Sigmoid colon (tissue), 4 donors: ENCODE data around the gene NSG2.

ENCODE experiments used
- EP300 ChIP-seq, 4 donors: sonication (generic); formaldehyde crosslinking; IDR thresholded peaks; one replicate each; pipeline ENCODE4 v1.6.1; 2017; ENCODE audit warnings: antibody characterized with exemption in 4 of 4
- TF ChIP-seq, protein P1 (sequence below), 4 experiments: fragments of 450-650 bp in 3 of 4; fragments of 200-600 bp in 1 of 4; IDR thresholded peaks; one replicate each; pipeline ENCODE4 v1.5.1; 2016 to 2019; ENCODE audit warnings: antibody characterized with exemption in 4 of 4, mild to moderate bottlenecking in 3 of 4, moderate library complexity in 2 of 4

DNA sequence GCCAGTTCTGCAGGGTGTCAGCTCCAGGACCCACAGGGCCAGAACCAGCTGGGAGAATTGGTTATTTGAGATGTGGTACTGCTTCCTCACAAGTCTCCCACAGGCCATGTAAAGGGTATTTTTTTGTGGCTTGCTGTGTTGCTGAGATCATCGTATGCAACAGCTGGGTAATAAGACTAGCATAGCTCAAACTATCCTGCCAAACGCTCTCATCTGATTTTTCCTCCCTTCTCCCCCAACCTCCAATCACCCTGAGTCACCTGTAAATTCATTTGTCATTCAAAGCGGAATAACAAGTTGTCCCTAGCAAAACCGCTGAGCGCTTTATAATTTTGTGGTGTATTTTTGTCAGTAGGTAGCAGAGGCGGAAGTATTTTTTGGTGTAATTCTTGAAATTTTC lies 63.2 kb downstream of the NSG2 start:
- TF ChIP-seq, protein P1, sequence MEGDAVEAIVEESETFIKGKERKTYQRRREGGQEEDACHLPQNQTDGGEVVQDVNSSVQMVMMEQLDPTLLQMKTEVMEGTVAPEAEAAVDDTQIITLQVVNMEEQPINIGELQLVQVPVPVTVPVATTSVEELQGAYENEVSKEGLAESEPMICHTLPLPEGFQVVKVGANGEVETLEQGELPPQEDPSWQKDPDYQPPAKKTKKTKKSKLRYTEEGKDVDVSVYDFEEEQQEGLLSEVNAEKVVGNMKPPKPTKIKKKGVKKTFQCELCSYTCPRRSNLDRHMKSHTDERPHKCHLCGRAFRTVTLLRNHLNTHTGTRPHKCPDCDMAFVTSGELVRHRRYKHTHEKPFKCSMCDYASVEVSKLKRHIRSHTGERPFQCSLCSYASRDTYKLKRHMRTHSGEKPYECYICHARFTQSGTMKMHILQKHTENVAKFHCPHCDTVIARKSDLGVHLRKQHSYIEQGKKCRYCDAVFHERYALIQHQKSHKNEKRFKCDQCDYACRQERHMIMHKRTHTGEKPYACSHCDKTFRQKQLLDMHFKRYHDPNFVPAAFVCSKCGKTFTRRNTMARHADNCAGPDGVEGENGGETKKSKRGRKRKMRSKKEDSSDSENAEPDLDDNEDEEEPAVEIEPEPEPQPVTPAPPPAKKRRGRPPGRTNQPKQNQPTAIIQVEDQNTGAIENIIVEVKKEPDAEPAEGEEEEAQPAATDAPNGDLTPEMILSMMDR (IDR thresholded peaks at IDR 0.05): no peak
- TF ChIP-seq EP300 (IDR thresholded peaks at IDR 0.05): no peak
